ENCODE data around the gene KIRREL3.

GRCh38 chr11:126920833-126921232 is 79.7 kb downstream of the KIRREL3 start:
- no peak for TF ChIP-seq POLR2A (IDR thresholded peaks at IDR 0.05)
- no peak for TF ChIP-seq POLR2AphosphoS5 (IDR thresholded peaks at IDR 0.05)
